GM21786 (cell line): Measurements from ENCODE around the gene COL9A3.

ENCODE experiments used
- ATAC-seq: cut with Tn5 transposase; IDR thresholded peaks from one replicate; pipeline ENCODE4 v1.9.1; 2021; ENCODE audit not compliant: unreplicated experiment

Gene COL9A3

DNA sequence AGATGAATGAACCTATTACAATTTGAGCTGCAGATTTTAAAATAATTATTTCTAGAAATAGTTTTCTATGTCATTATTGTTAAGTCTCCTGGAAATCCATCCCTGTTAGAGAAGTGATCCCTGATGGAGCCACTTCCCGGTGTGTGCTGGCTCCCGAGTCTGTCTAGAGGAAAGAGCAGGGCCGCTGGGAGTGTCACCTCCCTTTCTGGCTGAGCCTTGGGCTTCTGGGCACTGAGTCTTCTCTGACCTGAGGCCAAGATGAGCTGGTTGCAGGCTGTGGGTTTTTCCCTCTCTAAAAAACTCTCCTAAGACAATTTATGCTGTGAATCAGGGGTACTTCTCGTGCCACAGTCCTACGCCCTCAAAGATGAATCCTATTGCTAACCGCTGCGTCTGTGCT, 73.6 kb downstream of the COL9A3 start:
- ATAC-seq = no peak
